ENCODE results near the gene FRMD4A.

Gene FRMD4A

GRCh38 chr10:13703101-13703818 lies 627.5 kb downstream of the FRMD4A start:
- in situ Hi-C loops (cut with HindIII; ENCODE audit: low pct_unique_long_range_greater_than_20kb, low sequenced_read_pairs): no loop called here
- no peak for TF ChIP-seq JUND (IDR thresholded peaks at IDR 0.05; ENCODE audit: low read depth)

GRCh38 chr10:13701157-13701919 lies 629.4 kb downstream of the FRMD4A start:
- in situ Hi-C loops (cut with HindIII; ENCODE audit: low pct_unique_long_range_greater_than_20kb, low sequenced_read_pairs): no loop called here
- no peak for DNase-seq (ENCODE audit: low read depth in 1 of 2, low spot score in 1 of 2)
- no peak for TF ChIP-seq JUND (IDR thresholded peaks at IDR 0.05; ENCODE audit: low read depth)

More at GRCh38 chr10:13703101-13703818, 627.5 kb downstream of the FRMD4A start:
- no peak for DNase-seq (ENCODE audit: low read depth in 1 of 2, low spot score in 1 of 2)

- TF ChIP-seq JUND (IDR thresholded peaks at IDR 0.05; ENCODE audit: low read depth): no peak
- in situ Hi-C loops (cut with HindIII; ENCODE audit: low pct_unique_long_range_greater_than_20kb, low sequenced_read_pairs): no loop called here
- no peak for DNase-seq (ENCODE audit: low read depth in 1 of 2, low spot score in 1 of 2)
These were observed 630.1 kb downstream of the FRMD4A start for GRCh38 chr10:13700473-13701144.

GRCh38 chr10:13699216-13699615 lies 631.5 kb downstream of the FRMD4A start:
- TF ChIP-seq JUND (IDR thresholded peaks at IDR 0.05; ENCODE audit: low read depth): no peak
- no peak for DNase-seq (ENCODE audit: low read depth in 1 of 2, low spot score in 1 of 2)

GRCh38 chr10:13698217-13698616 lies 632.5 kb downstream of the FRMD4A start:
- no peak for TF ChIP-seq JUND (IDR thresholded peaks at IDR 0.05; ENCODE audit: low read depth)
- no peak for DNase-seq (ENCODE audit: low read depth in 1 of 2, low spot score in 1 of 2)
- in situ Hi-C loops (cut with HindIII; ENCODE audit: low pct_unique_long_range_greater_than_20kb, low sequenced_read_pairs): no loop called here

More at GRCh38 chr10:13699216-13699615, 631.5 kb downstream of the FRMD4A start:
- in situ Hi-C loops (cut with HindIII; ENCODE audit: low pct_unique_long_range_greater_than_20kb, low sequenced_read_pairs): no loop called here

GRCh38 chr10:13696071-13696470 lies 634.7 kb downstream of the FRMD4A start:
- in situ Hi-C loops (cut with HindIII; ENCODE audit: low pct_unique_long_range_greater_than_20kb, low sequenced_read_pairs): no loop called here
- no peak for DNase-seq (ENCODE audit: low read depth in 1 of 2, low spot score in 1 of 2)
- TF ChIP-seq JUND (IDR thresholded peaks at IDR 0.05; ENCODE audit: low read depth): no peak

- no peak for TF ChIP-seq JUND (IDR thresholded peaks at IDR 0.05; ENCODE audit: low read depth)
- in situ Hi-C loops (cut with HindIII; ENCODE audit: low pct_unique_long_range_greater_than_20kb, low sequenced_read_pairs): no loop called here
- DNase-seq (ENCODE audit: low read depth in 1 of 2, low spot score in 1 of 2): no peak
These were observed 635.1 kb downstream of the FRMD4A start for GRCh38 chr10:13695588-13695987.

GRCh38 chr10:13693783-13694700 lies 636.7 kb downstream of the FRMD4A start:
- DNase-seq (ENCODE audit: low read depth in 1 of 2, low spot score in 1 of 2): no peak
- no peak for TF ChIP-seq JUND (IDR thresholded peaks at IDR 0.05; ENCODE audit: low read depth)
- in situ Hi-C loops (cut with HindIII; ENCODE audit: low pct_unique_long_range_greater_than_20kb, low sequenced_read_pairs): no loop called here

GRCh38 chr10:13690281-13690825 lies 640.4 kb downstream of the FRMD4A start:
- in situ Hi-C loops (cut with HindIII; ENCODE audit: low pct_unique_long_range_greater_than_20kb, low sequenced_read_pairs): no loop called here
- no peak for TF ChIP-seq JUND (IDR thresholded peaks at IDR 0.05; ENCODE audit: low read depth)
- DNase-seq (ENCODE audit: low read depth in 1 of 2, low spot score in 1 of 2): no peak

- DNase-seq (ENCODE audit: low read depth in 1 of 2, low spot score in 1 of 2): no peak
- in situ Hi-C loops (cut with HindIII; ENCODE audit: low pct_unique_long_range_greater_than_20kb, low sequenced_read_pairs): no loop called here
- no peak for TF ChIP-seq JUND (IDR thresholded peaks at IDR 0.05; ENCODE audit: low read depth)
These were observed 644.4 kb downstream of the FRMD4A start for GRCh38 chr10:13686331-13686752.

GRCh38 chr10:13685885-13686284 lies 644.8 kb downstream of the FRMD4A start:
- no peak for TF ChIP-seq JUND (IDR thresholded peaks at IDR 0.05; ENCODE audit: low read depth)
- DNase-seq (ENCODE audit: low read depth in 1 of 2, low spot score in 1 of 2): no peak
- in situ Hi-C loops (cut with HindIII; ENCODE audit: low pct_unique_long_range_greater_than_20kb, low sequenced_read_pairs): no loop called here
